HepG2 (cell line): ENCODE data around the gene SELENOM. TPM values are rescaled to one million over a fixed set of nuclear protein-coding genes. Genes with fewer than 3 reads are reported as not detected.

Experiments
- ATAC-seq: fragments of 200-7000 bp; cut with Tn5 transposase; 3 replicates; pipeline ENCODE4 v1.9.1; 2020; ENCODE audit warnings: mild to moderate bottlenecking, moderate library complexity
- BruUV-seq: library from RNA; stranded (reverse); fragments of 400-500 nt; replicated peaks from 2 replicates; lab custom pipeline; 2021; lab: Mats Ljungman, UMichigan
- CTCF ChIA-PET: fragments of 300-600 bp; formaldehyde crosslinking; extraction: SDS; loops from one replicate; lab custom pipeline; 2021; ENCODE audit warnings: low total read pairs, inconsistent platforms, low intra/inter-chr PET ratio; lab: Yijun Ruan, JAX
- POLR2A ChIA-PET: fragments of 350-600 bp; sonication (Branson Sonifier 250); formaldehyde crosslinking; loops from one replicate; lab custom pipeline; 2020; ENCODE audit warnings: antibody characterized with exemption, inconsistent platforms; lab: Yijun Ruan, JAX
- DNase-seq: peaks from one replicate; pipeline ENCODE4 v3.0.0-alpha.2; 2015; ENCODE audit warnings: low spot score
- FAIRE-seq: peaks from 3 replicates; lab custom pipeline; 2011; peaks lifted over from hg19 to GRCh38; lab: Jason Lieb, UNC
- H2AFZ ChIP-seq: one replicate; pipeline ENCODE4 v1.6.1; 2011; ENCODE audit warnings: low read length, inconsistent platforms
- H3K27ac ChIP-seq: fragments of 300-600 bp; 3 replicates; pipeline ENCODE4 v1.8.0; 2011; ENCODE audit warnings: mixed run types, mild to moderate bottlenecking, mixed read lengths, low read length, inconsistent platforms; ENCODE audit not compliant: insufficient read depth; ENCODE audit errors: extremely low read length
- H3K27me3 ChIP-seq, 2 experiments: fragments of 200-600 bp in 1 of 2; 2 replicates in 1 of 2; 3 replicates in 1 of 2; pipeline versions ENCODE4 v1.6.0 to v1.8.0; 2011; ENCODE audit warnings: low read length in 2 of 2, mild to moderate bottlenecking in 2 of 2, moderate library complexity in 2 of 2, inconsistent platforms in 1 of 2; ENCODE audit not compliant: insufficient read depth in 2 of 2, control insufficient read depth in 1 of 2
- H3K36me3 ChIP-seq, 2 experiments: fragments of 200-600 bp in 1 of 2; replicated peaks in 1 of 2; 2 replicates in 1 of 2; 3 replicates in 1 of 2; pipeline versions ENCODE4 v1.5.1 to v1.8.0; 2011; ENCODE audit warnings: low read length in 2 of 2, inconsistent platforms in 1 of 2; ENCODE audit not compliant: insufficient read depth in 2 of 2, control insufficient read depth in 1 of 2
- H3K4me1 ChIP-seq: 2 replicates; pipeline ENCODE4 v1.5.1; 2012; ENCODE audit warnings: low read length, inconsistent platforms; ENCODE audit not compliant: insufficient read depth
- H3K4me2 ChIP-seq: 2 replicates; pipeline ENCODE4 v1.6.0; 2011; ENCODE audit warnings: low read depth, low read length, inconsistent platforms
- H3K4me3 ChIP-seq, 3 experiments: fragments of 200-600 bp in 1 of 3; sonication (generic), shearing (Covaris generic) in 1 of 3; replicated peaks in 1 of 3; 2 replicates each; pipeline ENCODE4 v1.5.1; 2011 to 2016; ENCODE audit warnings: low read length in 3 of 3, inconsistent platforms in 2 of 3, low read depth in 2 of 3, mild to moderate bottlenecking in 2 of 3, control low read depth in 1 of 3, mixed read lengths in 1 of 3; ENCODE audit not compliant: insufficient read depth in 1 of 3
- H3K79me2 ChIP-seq: one replicate; pipeline ENCODE4 v1.6.1; 2011; ENCODE audit warnings: low read length, inconsistent platforms; ENCODE audit not compliant: insufficient read depth
- H3K9ac ChIP-seq: 2 replicates; pipeline ENCODE4 v1.6.0; 2011; ENCODE audit warnings: mild to moderate bottlenecking, low read depth, low read length, inconsistent platforms; ENCODE audit not compliant: insufficient read depth
- H3K9me3 ChIP-seq: 2 replicates; pipeline ENCODE4 v1.5.1; 2012; ENCODE audit warnings: mild to moderate bottlenecking, low read length
- H4K20me1 ChIP-seq: 2 replicates; pipeline ENCODE4 v1.6.0; 2011; ENCODE audit warnings: inconsistent platforms, mild to moderate bottlenecking, low read length, moderate library complexity; ENCODE audit not compliant: insufficient read depth
- NCOR1 ChIP-seq: fragments of 200-600 bp; sonication (generic); IDR thresholded peaks from 2 replicates; pipeline ENCODE4 v1.7.0; 2017; ENCODE audit warnings: antibody characterized with exemption, low read length, borderline replicate concordance
- PCBP1 ChIP-seq: fragments of 200-400 bp; formaldehyde crosslinking; IDR thresholded peaks from 2 replicates; pipeline ENCODE4 v1.6.1; 2017; ENCODE audit warnings: mild to moderate bottlenecking, low read depth, low read length, borderline replicate concordance
- SKI ChIP-seq: fragments of 450-650 bp; IDR thresholded peaks from one replicate; pipeline ENCODE4 v1.6.1; 2018; ENCODE audit warnings: mild to moderate bottlenecking; ENCODE audit not compliant: partially characterized antibody
- ZFY ChIP-seq: sonication (generic); formaldehyde crosslinking; IDR thresholded peaks from 2 replicates; pipeline ENCODE4 v1.4.0; 2020; ENCODE audit warnings: missing genetic modification reagents
- ZMAT3 ChIP-seq: sonication (generic); formaldehyde crosslinking; conservative IDR thresholded peaks from 2 replicates; pipeline ENCODE4 v1.7.0; 2021; ENCODE audit warnings: missing genetic modification reagents
- WGBS: methylation state at CpG from one replicate; pipeline ENCODE4 v1.1.6; 2017; ENCODE audit warnings: low lambda C conversion rate; 5-methylcytosine and 5-hydroxymethylcytosine counted together
- in situ Hi-C: cut with HindIII; loops from 2 replicates; pipeline ENCODE4 v1.10.0; 2017; ENCODE audit warnings: low pct_unique_long_range_greater_than_20kb; ENCODE audit not compliant: extremely low pct_ligation_motif_present
- intact Hi-C: fragments of 100-400 bp; cut with micrococcal nuclease; formaldehyde crosslinking; loops from one replicate; pipeline ENCODE4 v1.10.0; 2022; ENCODE audit not compliant: unreplicated experiment
- polyA plus RNA-seq, 8 experiments: library from polyadenylated mRNA; depleted of rRNA in 3 of 8; stranded (reverse) in 7 of 8; unstranded in 1 of 8; fragments of >200 nt; fragmentation: Illumina TruSeq in 4 of 8; extraction: Trizol in 4 of 8; gene quantifications; 2 replicates each; pipeline versions ENCODE4 v1.2.1 to v1.2.3, GENCODE V29; 2011 to 2016; ENCODE audit warnings: low read depth in 4 of 8, missing spikeins in 1 of 8, mixed read lengths in 1 of 8; ENCODE audit not compliant: insufficient read depth in 1 of 8
- total RNA-seq, 5 experiments: library from RNA; depleted of rRNA; stranded (reverse); fragments of >200 nt; fragmentation: Illumina TruSeq; extraction: Trizol; gene quantifications; 2 replicates each; pipeline ENCODE4 v1.2.3, GENCODE V29; 2016; ENCODE audit warnings: low read depth in 1 of 5
- TF ChIP-seq, protein P1 (sequence below): IDR thresholded peaks from 2 replicates; pipeline ENCODE4 v1.6.1; 2016
- TF ChIP-seq, protein P2 (sequence below): IDR thresholded peaks from 2 replicates; pipeline ENCODE4 v1.6.1; 2018; ENCODE audit warnings: missing genetic modification reagents, mild to moderate bottlenecking, missing compliant biosample characterization
- TF ChIP-seq, protein P3 (sequence below): sonication (generic); formaldehyde crosslinking; IDR thresholded peaks from 2 replicates; pipeline ENCODE4 v1.8.1; 2023; ENCODE audit warnings: mild to moderate bottlenecking, inconsistent platforms, moderate library complexity, missing genetic modification reagents, borderline replicate concordance
- TF ChIP-seq, protein P4 (sequence below): sonication (generic); formaldehyde crosslinking; IDR thresholded peaks from 2 replicates; pipeline ENCODE4 v1.5.1; 2020; ENCODE audit warnings: missing genetic modification reagents, mild to moderate bottlenecking, borderline replicate concordance
- TF ChIP-seq, protein P5 (sequence below): sonication (generic); formaldehyde crosslinking; IDR thresholded peaks from 2 replicates; pipeline ENCODE4 v1.4.0; 2020; ENCODE audit warnings: missing genetic modification reagents, borderline replicate concordance

The SELENOM gene
- total and polyA plus RNA-seq, 2 of the 13 experiments (the other 11 are each of a cell fraction or from before 2014, with no cell fraction given), result 4.1 to 4.3 TPM

DNA sequence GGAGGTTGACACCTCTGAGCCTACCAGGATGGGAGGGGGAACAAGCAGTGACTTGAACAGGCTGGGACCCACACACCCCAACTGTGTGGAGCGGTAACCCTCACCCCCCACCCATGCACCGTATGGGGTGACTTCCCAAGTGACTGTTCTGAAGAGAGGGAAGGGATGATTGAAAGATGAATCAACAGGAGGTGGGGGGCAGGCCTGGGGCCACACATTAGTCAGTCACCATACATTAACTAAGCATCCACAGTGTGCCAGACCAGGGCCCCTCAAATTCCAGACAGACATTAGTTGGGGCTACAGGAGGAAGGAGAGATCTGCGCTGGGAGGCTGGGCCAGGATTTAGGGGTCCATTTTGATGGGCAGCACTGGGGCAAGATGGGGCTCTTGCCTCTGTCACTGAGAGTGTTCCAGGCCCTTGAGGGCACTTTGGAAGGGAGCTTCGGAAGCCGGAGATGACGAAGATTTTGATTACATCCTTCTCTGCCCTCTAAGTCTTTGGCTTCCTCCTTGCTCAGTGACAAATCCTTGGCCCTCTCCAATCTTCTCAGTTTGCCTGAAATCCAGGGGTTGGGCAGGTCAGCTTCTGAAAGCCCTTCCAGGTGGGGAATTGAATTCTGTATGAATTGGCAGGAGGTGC is 25.3 kb downstream of the SELENOM start (continued):
- TF ChIP-seq, protein P1, sequence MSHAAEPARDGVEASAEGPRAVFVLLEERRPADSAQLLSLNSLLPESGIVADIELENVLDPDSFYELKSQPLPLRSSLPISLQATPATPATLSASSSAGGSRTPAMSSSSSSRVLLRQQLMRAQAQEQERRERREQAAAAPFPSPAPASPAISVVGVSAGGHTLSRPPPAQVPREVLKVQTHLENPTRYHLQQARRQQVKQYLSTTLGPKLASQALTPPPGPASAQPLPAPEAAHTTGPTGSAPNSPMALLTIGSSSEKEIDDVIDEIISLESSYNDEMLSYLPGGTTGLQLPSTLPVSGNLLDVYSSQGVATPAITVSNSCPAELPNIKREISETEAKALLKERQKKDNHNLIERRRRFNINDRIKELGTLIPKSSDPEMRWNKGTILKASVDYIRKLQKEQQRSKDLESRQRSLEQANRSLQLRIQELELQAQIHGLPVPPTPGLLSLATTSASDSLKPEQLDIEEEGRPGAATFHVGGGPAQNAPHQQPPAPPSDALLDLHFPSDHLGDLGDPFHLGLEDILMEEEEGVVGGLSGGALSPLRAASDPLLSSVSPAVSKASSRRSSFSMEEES, result 0 out of 2 replicates have a peak, but pooled peaks have one; percentile 1
- TF ChIP-seq, protein P2, sequence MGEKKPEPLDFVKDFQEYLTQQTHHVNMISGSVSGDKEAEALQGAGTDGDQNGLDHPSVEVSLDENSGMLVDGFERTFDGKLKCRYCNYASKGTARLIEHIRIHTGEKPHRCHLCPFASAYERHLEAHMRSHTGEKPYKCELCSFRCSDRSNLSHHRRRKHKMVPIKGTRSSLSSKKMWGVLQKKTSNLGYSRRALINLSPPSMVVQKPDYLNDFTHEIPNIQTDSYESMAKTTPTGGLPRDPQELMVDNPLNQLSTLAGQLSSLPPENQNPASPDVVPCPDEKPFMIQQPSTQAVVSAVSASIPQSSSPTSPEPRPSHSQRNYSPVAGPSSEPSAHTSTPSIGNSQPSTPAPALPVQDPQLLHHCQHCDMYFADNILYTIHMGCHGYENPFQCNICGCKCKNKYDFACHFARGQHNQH (CRISPR knock-in tag), result no peak
- TF ChIP-seq, all 625 proteins: peak for 5

DNA sequence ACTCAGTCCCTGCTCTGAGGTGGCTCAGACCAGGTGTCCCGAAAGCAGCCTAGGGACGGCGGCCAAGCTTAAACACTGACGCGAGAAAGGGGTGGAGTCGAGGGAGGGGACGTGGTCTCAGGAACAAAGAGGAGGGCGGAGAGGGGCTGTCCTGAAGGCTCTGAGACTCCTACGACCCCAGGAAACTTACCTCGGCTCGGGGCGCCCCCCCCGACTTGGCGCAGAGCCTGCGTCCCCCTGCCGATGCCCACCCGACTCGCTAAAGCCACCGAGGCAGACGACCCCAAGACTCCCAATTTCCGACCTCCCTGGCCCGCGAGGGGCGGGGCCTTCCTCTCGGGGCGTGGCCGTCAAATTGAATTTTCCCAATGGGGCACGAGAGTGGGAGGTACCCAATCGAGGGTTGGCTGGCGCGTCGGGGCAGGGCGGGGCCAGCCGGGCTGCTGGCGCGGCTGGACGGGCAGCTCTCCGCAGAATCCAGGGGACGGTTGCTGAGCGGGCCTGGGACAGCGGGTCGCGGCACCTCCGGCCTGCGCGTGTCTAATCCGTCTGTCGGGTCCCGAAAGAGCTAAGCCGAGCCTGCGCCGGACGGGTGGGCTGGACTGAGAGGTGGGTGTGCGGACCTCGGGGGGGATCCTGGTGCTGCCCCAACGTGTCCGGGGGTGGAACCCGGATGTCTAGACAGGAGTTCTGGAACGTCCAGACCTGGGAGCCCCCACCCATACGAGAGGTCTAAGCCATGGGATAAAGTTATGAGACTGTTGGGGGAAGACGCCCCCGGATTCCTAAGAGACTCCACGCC is 26.3 kb downstream of the SELENOM start, which contains the start of gene SMTN:
Gene SMTN, plus strand, starts transcription at position 471 of the 802 bp plus-strand sequence. CDS start 1,941 bp downstream, outside the sequence.
- peak within 1 kb of the TSS; percentile 80 for H3K9ac ChIP-seq
- no TSS peak for BruUV-seq
- ChIA-PET CTCF (interaction anchor here (2.1 kb wide), 1 partner anchor 133 kb away, joined by 7 read pairs; no protein-coding TSS in a partner anchor), POLR2A (interaction anchor here (0.5 to 6.5 kb wide), 20 partner anchors 8 to 266 kb away, joined by 3 to 113 read pairs (median 4); partner anchors contain the start of genes MORC2, PATZ1, SELENOM and TUG1)
- H3K27ac ChIP-seq, result peak within 1 kb of the TSS; percentile 74
- H4K20me1 ChIP-seq, result no peaks in the 10 kb centered on the region
- ATAC-seq, result peak; percentile 87
- peak within 1 kb of the TSS; percentile 71 to 92 (median 89) for H3K4me3 ChIP-seq
- peaks cover 47% of the 10 kb centered on the region for H3K4me1 ChIP-seq
- peak within 1 kb of the TSS; percentile 93 for H3K4me2 ChIP-seq
- peaks cover 6% of the 10 kb centered on the region in 2 experiments; a peak in 1 of 5 replicates for H3K36me3 ChIP-seq
- H2AFZ ChIP-seq, result no peak within 1 kb of the TSS
- intact Hi-C loops, result loop anchor here (5.0 kb wide), 3 partner anchors 99 to 134 kb away; partner anchors contain the start of genes MORC2 and TUG1
- H3K9me3 ChIP-seq, result no peaks in the 10 kb centered on the region
- WGBS, result 1% methylated on average over 27 of the region's 63 CpGs
- peak; percentile 86 for DNase-seq
- in situ Hi-C loops, result loop anchor here (5.0 kb wide), 1 partner anchor 114 kb away; the partner anchor contains the start of genes MORC2 and TUG1
- H3K27me3 ChIP-seq, result no peaks in the 10 kb centered on the region; a peak in 1 of 5 replicates
- H3K79me2 ChIP-seq, result peaks cover 3% of the 10 kb centered on the region
- peak; percentile 83 for FAIRE-seq
- TF ChIP-seq, protein P3, sequence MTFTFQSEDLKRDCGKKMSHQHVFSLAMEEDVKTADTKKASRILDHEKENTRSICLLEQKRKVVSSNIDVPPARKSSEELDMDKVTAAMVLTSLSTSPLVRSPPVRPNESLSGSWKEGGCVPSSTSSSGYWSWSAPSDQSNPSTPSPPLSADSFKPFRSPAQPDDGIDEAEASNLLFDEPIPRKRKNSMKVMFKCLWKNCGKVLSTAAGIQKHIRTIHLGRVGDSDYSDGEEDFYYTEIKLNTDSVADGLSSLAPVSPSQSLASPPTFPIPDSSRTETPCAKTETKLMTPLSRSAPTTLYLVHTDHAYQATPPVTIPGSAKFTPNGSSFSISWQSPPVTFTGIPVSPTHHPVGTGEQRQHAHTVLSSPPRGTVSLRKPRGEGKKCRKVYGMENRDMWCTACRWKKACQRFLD, result no peak
- peak; percentile 48 for TF ChIP-seq SKI
- TF ChIP-seq, protein P4, sequence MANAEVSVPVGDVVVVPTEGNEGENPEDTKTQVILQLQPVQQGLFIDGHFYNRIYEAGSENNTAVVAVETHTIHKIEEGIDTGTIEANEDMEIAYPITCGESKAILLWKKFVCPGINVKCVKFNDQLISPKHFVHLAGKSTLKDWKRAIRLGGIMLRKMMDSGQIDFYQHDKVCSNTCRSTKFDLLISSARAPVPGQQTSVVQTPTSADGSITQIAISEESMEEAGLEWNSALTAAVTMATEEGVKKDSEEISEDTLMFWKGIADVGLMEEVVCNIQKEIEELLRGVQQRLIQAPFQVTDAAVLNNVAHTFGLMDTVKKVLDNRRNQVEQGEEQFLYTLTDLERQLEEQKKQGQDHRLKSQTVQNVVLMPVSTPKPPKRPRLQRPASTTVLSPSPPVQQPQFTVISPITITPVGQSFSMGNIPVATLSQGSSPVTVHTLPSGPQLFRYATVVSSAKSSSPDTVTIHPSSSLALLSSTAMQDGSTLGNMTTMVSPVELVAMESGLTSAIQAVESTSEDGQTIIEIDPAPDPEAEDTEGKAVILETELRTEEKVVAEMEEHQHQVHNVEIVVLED (CRISPR knock-in tag), result peak; percentile 48
- no peak; the same call in 1 of the 2 replicates for TF ChIP-seq ZFY (CRISPR knock-in tag)
- peak; percentile 33; the same call in 1 of the 2 replicates for TF ChIP-seq NCOR1
- no peak for TF ChIP-seq PCBP1
- TF ChIP-seq, protein P5, sequence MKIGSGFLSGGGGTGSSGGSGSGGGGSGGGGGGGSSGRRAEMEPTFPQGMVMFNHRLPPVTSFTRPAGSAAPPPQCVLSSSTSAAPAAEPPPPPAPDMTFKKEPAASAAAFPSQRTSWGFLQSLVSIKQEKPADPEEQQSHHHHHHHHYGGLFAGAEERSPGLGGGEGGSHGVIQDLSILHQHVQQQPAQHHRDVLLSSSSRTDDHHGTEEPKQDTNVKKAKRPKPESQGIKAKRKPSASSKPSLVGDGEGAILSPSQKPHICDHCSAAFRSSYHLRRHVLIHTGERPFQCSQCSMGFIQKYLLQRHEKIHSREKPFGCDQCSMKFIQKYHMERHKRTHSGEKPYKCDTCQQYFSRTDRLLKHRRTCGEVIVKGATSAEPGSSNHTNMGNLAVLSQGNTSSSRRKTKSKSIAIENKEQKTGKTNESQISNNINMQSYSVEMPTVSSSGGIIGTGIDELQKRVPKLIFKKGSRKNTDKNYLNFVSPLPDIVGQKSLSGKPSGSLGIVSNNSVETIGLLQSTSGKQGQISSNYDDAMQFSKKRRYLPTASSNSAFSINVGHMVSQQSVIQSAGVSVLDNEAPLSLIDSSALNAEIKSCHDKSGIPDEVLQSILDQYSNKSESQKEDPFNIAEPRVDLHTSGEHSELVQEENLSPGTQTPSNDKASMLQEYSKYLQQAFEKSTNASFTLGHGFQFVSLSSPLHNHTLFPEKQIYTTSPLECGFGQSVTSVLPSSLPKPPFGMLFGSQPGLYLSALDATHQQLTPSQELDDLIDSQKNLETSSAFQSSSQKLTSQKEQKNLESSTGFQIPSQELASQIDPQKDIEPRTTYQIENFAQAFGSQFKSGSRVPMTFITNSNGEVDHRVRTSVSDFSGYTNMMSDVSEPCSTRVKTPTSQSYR (CRISPR knock-in tag), result no peak
- peak; percentile 61 for TF ChIP-seq ZMAT3 (CRISPR knock-in tag)
